ENCODE results near the gene PCDHGA4.
A peak's percentile ranks its signal among the peaks of the same experiment; 100 is the strongest.
"Not testable (repeated sequence)": the region's sequence is repeated elsewhere in the genome, so short reads cannot be mapped to it uniquely, and the experiment has no call there.

Gene PCDHGA4

DNA sequence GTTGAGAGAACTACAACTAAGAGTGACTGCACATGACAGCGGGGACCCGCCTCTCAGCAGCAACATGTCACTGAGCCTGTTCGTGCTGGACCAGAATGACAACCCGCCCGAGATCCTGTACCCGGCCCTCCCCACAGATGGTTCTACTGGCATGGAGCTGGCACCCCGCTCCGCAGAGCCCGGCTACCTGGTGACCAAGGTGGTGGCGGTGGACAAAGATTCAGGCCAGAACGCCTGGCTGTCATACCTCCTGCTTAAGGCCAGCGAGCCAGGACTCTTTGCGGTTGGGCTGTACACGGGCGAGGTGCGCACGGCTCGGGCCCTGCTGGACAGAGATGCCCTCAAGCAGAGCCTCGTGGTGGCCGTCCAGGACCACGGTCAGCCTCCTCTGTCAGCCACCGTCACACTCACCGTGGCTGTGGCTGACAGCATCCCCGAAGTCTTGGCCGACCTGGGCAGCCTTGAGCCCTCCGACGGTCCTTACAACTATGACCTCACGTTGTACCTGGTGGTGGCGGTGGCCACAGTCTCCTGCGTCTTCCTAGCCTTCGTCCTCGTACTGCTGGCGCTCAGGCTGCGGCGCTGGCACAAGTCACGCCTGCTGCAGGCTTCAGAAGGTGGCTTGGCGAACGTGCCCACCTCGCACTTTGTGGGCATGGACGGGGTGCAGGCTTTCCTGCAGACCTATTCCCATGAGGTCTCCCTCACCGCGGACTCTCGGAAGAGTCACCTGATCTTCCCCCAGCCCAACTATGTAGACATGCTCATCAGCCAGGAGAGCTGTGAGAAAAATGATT, 29.8 kb downstream of the PCDHGA4 start:
- no peak for DNase-seq (ENCODE audit: low spot score)

DNA sequence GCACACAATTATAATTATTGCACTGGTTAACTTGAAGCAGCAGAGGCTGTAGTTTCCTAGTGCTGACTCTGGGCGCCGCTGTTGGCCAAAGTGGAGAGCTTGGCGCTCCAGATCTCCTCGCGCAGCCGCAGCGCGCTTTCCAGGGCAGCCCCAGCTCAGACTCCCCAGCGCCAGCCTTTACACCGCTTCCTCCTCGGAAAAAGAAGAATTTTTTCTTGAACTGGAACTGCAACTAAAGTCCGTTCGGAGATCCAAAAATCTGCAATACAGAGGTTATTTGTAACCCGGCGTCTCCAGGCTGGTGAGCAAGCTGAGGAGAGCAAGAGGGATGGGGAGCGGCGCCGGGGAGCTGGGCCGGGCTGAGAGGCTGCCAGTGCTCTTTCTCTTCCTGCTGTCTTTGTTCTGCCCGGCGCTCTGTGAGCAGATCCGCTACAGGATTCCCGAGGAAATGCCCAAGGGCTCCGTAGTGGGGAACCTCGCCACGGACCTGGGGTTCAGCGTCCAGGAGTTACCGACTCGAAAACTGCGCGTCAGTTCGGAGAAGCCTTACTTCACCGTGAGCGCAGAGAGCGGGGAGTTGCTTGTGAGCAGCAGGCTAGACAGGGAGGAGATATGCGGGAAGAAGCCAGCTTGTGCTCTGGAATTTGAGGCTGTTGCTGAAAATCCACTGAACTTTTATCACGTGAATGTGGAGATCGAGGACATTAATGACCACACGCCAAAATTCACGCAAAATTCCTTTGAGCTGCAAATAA, 32.9 kb downstream of the PCDHGA4 start, which contains the start of gene PCDHGB4:
Gene PCDHGB4, plus strand, starts transcription at position 142 of the 755 bp plus-strand sequence. Its CDS starts 187 bp downstream, at position 329.
- DNase-seq (ENCODE audit: low spot score), result peak; percentile 31

- no peak for DNase-seq (ENCODE audit: low spot score)
These were observed 33.8 kb downstream of the PCDHGA4 start for GRCh38 chr5:141388661-141389060.

GRCh38 chr5:141389153-141390042, 34.6 kb downstream of the PCDHGA4 start:
- DNase-seq (ENCODE audit: low spot score), result no peak

GRCh38 chr5:141392429-141393198, 37.8 kb downstream of the PCDHGA4 start, which contains the start of gene PCDHGA8:
Gene PCDHGA8 (plus strand): TSS chr5:141392633. CDS start chr5:141392814, 181 bp downstream.
- no peak for DNase-seq (ENCODE audit: low spot score)

DNA sequence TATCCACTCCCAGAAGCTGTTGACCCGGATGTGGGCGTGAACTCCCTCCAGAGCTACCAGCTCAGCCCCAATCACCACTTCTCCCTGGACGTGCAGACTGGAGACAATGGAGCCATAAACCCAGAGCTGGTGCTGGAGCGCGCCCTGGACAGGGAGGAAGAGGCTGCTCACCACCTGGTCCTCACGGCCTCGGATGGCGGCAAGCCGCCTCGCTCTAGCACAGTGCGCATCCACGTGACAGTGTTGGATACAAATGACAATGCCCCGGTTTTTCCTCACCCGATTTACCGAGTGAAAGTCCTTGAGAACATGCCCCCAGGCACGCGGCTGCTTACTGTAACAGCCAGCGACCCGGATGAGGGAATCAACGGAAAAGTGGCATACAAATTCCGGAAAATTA, 38.4 kb downstream of the PCDHGA4 start:
- no peak for DNase-seq (ENCODE audit: low spot score)

GRCh38 chr5:141394401-141395187, 39.8 kb downstream of the PCDHGA4 start:
- DNase-seq (ENCODE audit: low spot score), result not testable (repeated sequence)

- peak; percentile 66 for DNase-seq (ENCODE audit: low spot score)
These were observed 43.1 kb downstream of the PCDHGA4 start, which contains the start of gene PCDHGB5 for GRCh38 chr5:141397756-141398551. Gene PCDHGB5 (plus strand): TSS chr5:141397947. CDS start chr5:141398128, 181 bp downstream.

GRCh38 chr5:141398608-141399007, 43.8 kb downstream of the PCDHGA4 start:
- DNase-seq (ENCODE audit: low spot score), result no peak

- DNase-seq (ENCODE audit: low spot score), result no peak
These were observed 44.9 kb downstream of the PCDHGA4 start for GRCh38 chr5:141399555-141400258.

GRCh38 chr5:141402553-141403243, 47.9 kb downstream of the PCDHGA4 start, which contains the start of gene PCDHGA9:
Gene PCDHGA9 (plus strand): TSS chr5:141402778. CDS start chr5:141402953, 175 bp downstream.
- DNase-seq (ENCODE audit: low spot score), result peak; percentile 70

DNA sequence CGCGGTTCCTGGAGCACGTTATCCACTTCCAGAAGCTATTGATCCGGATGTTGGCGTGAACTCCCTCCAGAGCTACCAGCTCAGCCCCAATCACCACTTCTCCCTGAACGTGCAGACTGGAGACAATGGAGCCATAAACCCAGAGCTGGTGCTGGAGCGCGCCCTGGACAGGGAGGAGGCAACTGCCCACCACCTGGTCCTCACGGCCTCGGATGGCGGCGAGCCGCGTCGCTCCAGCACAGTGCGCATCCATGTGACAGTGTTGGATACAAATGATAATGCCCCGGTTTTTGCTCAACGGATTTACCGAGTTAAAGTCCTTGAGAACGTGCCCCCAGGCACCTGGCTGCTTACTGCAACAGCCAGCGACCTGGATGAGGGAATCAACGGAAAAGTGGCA, 48.6 kb downstream of the PCDHGA4 start:
- no peak for DNase-seq (ENCODE audit: low spot score)

Data from AG08396 (cell line).